Cardiac fibroblast (primary cell): Measurements from ENCODE around the gene CETN1.

Experiments
- DNase-seq, 2 donors: peaks; one replicate each; pipeline versions ENCODE4 v3.0.0 to v3.0.0-alpha.2; 2010; ENCODE audit warnings: low read depth in 2 of 2
- H3K4me3 ChIP-seq, 2 donors: replicated peaks in 1 of 2; 1 replicate in 1 of 2; 2 replicates in 1 of 2; pipeline ENCODE4 v1.5.1; 2011; ENCODE audit warnings: low read depth in 2 of 2, low read length in 2 of 2, mild to moderate bottlenecking in 2 of 2, moderate library complexity in 1 of 2
- TF ChIP-seq, protein P1 (sequence below): IDR thresholded peaks from one replicate; pipeline ENCODE4 v1.5.1; 2011; ENCODE audit warnings: low read depth, mild to moderate bottlenecking, low read length, inconsistent platforms

Gene CETN1

DNA sequence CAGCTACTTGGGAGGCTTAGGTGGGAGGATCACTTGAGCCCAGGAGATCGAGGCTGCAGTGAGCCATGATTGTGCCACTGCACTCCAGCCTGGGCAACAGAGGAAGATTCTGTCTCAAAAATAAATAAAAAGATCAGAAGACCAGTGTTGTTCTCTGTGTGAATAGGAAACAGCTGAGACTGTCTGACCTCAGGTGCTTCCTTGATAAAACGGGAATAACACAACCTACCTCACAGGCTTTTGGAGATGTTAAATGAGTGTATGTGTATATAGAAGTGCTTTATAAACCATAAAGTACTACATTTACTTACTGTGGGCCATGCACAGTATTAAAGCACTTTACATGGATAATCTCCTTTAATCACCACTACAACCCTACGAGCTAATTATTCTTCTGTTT is 9.9 kb upstream of the CETN1 start:
- DNase-seq: no peak
- no peak overlapping the region for H3K4me3 ChIP-seq
- TF ChIP-seq, protein P1, sequence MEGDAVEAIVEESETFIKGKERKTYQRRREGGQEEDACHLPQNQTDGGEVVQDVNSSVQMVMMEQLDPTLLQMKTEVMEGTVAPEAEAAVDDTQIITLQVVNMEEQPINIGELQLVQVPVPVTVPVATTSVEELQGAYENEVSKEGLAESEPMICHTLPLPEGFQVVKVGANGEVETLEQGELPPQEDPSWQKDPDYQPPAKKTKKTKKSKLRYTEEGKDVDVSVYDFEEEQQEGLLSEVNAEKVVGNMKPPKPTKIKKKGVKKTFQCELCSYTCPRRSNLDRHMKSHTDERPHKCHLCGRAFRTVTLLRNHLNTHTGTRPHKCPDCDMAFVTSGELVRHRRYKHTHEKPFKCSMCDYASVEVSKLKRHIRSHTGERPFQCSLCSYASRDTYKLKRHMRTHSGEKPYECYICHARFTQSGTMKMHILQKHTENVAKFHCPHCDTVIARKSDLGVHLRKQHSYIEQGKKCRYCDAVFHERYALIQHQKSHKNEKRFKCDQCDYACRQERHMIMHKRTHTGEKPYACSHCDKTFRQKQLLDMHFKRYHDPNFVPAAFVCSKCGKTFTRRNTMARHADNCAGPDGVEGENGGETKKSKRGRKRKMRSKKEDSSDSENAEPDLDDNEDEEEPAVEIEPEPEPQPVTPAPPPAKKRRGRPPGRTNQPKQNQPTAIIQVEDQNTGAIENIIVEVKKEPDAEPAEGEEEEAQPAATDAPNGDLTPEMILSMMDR: no peak

- TF ChIP-seq, protein P1: no peak
- H3K4me3 ChIP-seq: no peak overlapping the region
- no peak for DNase-seq
These were observed 9.5 kb upstream of the CETN1 start for GRCh38 chr18:570697-571096.

DNA sequence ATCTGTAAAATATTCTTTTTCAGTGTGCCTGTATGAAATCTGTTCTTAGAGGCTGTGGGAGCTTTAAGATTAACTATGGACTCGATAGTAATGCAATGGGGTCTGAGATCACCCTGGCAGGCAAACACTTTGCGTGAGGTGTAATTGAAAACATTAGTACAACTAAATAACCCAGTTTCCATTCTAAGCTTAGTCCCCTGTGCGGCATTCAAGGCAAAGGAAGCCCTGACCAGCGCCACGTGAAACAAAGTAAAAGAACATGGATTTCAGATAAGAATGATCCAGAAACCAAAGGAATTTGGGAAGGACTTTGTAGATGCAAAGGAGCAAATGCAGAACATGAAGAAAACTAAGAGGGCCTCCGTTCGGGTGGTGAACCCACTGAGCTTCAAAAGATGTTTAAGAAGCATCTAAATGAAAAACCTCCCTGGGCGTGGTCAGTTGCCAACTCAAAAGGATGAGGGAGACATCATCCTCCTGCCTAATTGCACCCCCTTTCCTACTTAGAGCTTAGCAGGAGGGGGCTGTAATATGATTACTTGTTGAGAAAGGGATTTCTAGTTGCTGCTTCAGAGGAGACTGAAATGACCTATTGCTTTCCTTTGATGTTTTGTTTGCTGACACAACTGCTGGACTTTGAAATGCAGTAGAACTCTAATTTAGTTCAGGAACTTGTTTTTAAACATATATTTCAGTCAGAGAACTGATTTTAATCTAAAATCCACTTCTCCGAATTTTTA is 7.9 kb upstream of the CETN1 start:
- H3K4me3 ChIP-seq: no peak overlapping the region
- TF ChIP-seq, protein P1: no peak
- no peak for DNase-seq

DNA sequence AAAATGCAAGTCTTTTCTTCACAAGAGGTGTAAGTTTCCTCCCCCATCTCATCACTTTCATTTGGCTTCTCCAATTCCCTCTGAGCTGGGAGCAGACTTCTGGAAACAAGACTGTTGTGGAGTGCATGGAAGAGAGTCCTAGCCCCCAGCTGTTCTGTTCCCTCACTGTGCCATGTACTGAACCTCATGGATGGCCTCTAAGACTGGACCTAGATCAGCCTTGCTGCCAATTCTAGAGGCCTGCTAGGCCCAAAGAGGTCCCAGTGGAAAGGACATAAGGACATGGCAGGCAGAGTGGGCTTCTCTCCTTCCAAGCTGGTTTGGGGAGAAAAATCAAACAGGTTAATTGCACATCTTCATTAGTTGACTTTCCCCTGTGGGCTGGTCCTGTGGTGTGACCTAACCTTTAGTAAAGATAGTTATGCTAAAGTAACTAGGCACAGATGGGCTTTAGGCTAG is 7.3 kb upstream of the CETN1 start:
- H3K4me3 ChIP-seq: no peak overlapping the region
- TF ChIP-seq, protein P1: no peak
- no peak for DNase-seq

GRCh38 chr18:573385-573784 is 6.8 kb upstream of the CETN1 start:
- no peak overlapping the region for H3K4me3 ChIP-seq
- no peak for DNase-seq
- TF ChIP-seq, protein P1: no peak

- H3K4me3 ChIP-seq: no peak overlapping the region
- DNase-seq: no peak
- TF ChIP-seq, protein P1: no peak
These were observed 5.9 kb upstream of the CETN1 start for GRCh38 chr18:574149-574860.
